Measurements from ENCODE around the gene SHISA4.
A peak's percentile ranks its signal among the peaks of the same experiment; 100 is the strongest.
"Not testable (repeated sequence)": the region's sequence is repeated elsewhere in the genome, so short reads cannot be mapped to it uniquely, and the experiment has no call there.

The SHISA4 gene

DNA sequence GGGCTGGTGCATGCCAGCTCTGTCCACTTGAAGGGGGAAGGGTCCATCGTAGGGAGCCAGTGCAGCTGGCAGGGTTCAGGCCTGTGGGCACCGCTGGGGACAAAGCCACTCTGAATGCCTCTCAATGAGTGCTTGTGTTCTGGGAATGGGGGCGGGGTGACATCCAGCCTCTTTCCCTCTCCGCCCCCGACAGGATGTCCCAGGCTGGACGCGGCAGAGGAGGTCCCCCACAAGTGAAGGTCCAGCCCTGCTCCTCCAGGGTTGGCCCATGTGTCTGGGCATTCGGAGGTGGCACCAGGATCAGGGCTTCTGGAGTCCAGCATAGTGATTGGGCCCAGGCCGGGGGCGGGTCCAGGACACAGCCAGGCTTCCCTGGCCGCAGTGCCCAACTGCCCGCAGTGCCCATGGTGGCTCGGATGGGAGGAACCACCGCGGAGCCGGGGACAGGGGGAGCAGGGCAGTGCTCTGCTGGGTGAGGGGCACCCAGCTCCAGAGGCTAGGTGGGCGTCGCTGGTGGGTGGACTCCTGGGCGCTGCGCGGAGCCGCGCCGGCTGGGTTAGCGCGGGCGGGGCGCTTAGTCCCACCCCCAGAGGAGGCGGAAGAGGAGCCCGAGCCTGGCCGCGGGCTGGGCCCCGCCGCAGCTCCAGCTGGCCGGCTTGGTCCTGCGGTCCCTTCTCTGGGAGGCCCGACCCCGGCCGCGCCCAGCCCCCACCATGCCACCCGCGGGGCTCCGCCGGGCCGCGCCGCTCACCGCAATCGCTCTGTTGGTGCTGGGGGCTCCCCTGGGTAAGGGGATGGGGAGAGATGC is at the start of gene SHISA4:
SHISA4 (plus strand) TSS at position 617 of the 808 bp plus-strand sequence; CDS start at position 714, 97 bp downstream.
- H3K4me3 ChIP-seq = peak within 1 kb of the TSS; percentile 82 to 85
- intact Hi-C loops (cut with DNase I; ENCODE audit: low total_unique reads) = loop anchor here (10.0 kb wide), 1 partner anchor 256 kb away; the partner anchor contains the start of gene ARL8A
- peaks cover 0 to 8% (median 0%) of the 10 kb centered on the region in 3 donors for H3K36me3 ChIP-seq
- H3K27me3 ChIP-seq = no peaks in the 10 kb centered on the region
- peak; percentile 88 to 95 for DNase-seq
- H3K9me3 ChIP-seq = no peaks in the 10 kb centered on the region
- peak within 1 kb of the TSS; percentile 80 to 95 for H3K27ac ChIP-seq
- H3K4me1 ChIP-seq = peaks cover 0 to 80% (median 58%) of the 10 kb centered on the region in 4 donors
- TF ChIP-seq, protein P1, sequence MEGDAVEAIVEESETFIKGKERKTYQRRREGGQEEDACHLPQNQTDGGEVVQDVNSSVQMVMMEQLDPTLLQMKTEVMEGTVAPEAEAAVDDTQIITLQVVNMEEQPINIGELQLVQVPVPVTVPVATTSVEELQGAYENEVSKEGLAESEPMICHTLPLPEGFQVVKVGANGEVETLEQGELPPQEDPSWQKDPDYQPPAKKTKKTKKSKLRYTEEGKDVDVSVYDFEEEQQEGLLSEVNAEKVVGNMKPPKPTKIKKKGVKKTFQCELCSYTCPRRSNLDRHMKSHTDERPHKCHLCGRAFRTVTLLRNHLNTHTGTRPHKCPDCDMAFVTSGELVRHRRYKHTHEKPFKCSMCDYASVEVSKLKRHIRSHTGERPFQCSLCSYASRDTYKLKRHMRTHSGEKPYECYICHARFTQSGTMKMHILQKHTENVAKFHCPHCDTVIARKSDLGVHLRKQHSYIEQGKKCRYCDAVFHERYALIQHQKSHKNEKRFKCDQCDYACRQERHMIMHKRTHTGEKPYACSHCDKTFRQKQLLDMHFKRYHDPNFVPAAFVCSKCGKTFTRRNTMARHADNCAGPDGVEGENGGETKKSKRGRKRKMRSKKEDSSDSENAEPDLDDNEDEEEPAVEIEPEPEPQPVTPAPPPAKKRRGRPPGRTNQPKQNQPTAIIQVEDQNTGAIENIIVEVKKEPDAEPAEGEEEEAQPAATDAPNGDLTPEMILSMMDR (IDR thresholded peaks at IDR 0.05) = no peak

DNA sequence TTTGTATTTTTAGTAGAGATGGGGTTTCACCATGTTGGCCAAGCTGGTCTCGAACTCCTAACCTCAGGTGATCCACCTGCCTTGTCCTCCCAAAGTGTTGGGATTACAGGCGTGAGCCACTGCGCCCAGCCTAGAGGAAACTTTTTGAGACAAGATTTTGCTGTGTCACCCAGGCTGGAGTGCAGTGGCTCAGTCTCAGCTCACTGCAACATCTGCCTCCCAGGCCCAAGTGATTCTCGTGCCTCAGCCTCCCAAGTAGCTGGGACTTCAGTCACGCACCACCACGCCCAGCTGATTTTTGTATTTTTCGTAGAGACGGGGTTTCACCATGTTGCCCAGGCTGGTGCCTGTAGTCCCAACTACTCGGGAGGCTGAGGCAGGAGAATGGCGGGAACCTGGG is 49.6 kb upstream of the SHISA4 start:
- DNase-seq; H3K4me3 ChIP-seq; intact Hi-C loops (cut with DNase I; ENCODE audit: low total_unique reads); H3K27me3 ChIP-seq; H3K9me3 ChIP-seq; H3K36me3 ChIP-seq; H3K27ac ChIP-seq: not testable (repeated sequence)
- H3K4me1 ChIP-seq = peaks cover 0 to 27% (median 5%) of the 10 kb centered on the region in 4 donors

- no peak overlapping the region for H3K27ac ChIP-seq
- H3K36me3 ChIP-seq = no peaks in the 10 kb centered on the region
- peaks cover 0 to 17% (median 2%) of the 10 kb centered on the region in 4 donors for H3K4me1 ChIP-seq
- H3K9me3 ChIP-seq = no peaks in the 10 kb centered on the region
- no peaks in the 10 kb centered on the region for H3K27me3 ChIP-seq
- no peak overlapping the region for H3K4me3 ChIP-seq
- no peak for DNase-seq
- TF ChIP-seq, protein P1 (IDR thresholded peaks at IDR 0.05) = no peak
- intact Hi-C loops (cut with DNase I; ENCODE audit: low total_unique reads) = no loop called here
Measured at GRCh38 chr1:201840055-201840454, 48.6 kb upstream of the SHISA4 start.

DNA sequence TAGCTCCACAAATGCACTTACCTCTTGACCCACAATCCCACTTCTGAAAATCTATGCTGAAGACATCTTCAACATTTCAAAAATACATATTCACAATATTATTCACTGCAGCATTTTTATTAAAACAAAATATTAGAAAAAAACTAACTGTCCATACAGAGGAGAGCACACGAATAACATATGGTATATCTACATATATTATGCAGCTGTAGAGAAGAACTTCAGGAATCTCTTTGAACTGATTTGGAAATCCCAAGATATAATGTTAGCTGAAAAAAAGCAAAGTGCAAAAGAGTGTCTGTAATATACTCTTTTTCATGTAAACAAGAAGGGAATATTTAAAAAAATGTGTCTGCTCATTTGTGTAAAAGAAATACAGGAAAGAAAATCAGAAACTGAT is 48.2 kb upstream of the SHISA4 start:
- intact Hi-C loops (cut with DNase I; ENCODE audit: low total_unique reads) = no loop called here
- Histone ChIP-seq H3K27me3 (no peaks in the 10 kb centered on the region), H3K9me3 (no peaks in the 10 kb centered on the region), H3K4me3 (no peak overlapping the region), H3K36me3 (no peaks in the 10 kb centered on the region), H3K4me1 (peaks cover 0 to 13% (median 0%) of the 10 kb centered on the region in 4 donors), H3K27ac (no peak overlapping the region)
- no peak for DNase-seq
- TF ChIP-seq, protein P1 (IDR thresholded peaks at IDR 0.05) = no peak

GRCh38 chr1:201841265-201841912 is 47.3 kb upstream of the SHISA4 start:
- Histone ChIP-seq H3K36me3 (no peaks in the 10 kb centered on the region), H3K27ac (no peak overlapping the region), H3K4me3 (no peak overlapping the region), H3K9me3 (no peaks in the 10 kb centered on the region), H3K4me1 (peaks cover 0 to 8% (median under 1%) of the 10 kb centered on the region in 4 donors), H3K27me3 (no peaks in the 10 kb centered on the region)
- intact Hi-C loops (cut with DNase I; ENCODE audit: low total_unique reads) = no loop called here
- DNase-seq = no peak
- TF ChIP-seq, protein P1 (IDR thresholded peaks at IDR 0.05) = no peak

DNA sequence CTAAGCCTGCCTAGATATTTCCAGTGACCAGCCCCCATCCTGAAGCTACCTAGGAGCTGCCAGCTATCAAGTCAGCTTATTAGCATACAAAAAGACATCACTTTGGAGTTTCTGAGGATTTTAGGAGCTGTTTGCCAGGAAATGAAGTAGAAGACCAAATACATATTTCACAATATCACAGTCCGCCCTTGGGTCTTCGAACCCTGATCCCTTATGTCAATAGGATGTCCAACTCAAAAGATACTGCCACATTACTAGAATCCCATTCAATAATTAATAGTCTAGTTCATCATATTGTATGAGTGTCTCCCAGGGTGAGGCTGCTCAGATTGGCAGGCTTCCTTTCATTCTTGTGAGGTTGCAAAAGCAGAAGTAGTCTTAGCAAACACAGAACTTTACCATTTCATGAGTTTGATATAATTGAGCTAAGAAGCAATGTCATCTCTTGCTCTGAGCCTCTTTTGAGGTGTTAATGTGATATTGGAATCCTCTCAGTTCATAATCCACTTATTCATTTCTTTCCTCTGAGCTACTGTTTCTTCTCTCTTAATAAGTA is 46.1 kb upstream of the SHISA4 start:
- DNase-seq = no peak
- Histone ChIP-seq H3K4me3 (no peak overlapping the region), H3K9me3 (no peaks in the 10 kb centered on the region), H3K4me1 (peaks cover 0 to 19% (median 11%) of the 10 kb centered on the region in 4 donors), H3K27me3 (no peaks in the 10 kb centered on the region), H3K27ac (no peak overlapping the region), H3K36me3 (no peaks in the 10 kb centered on the region)
- intact Hi-C loops (cut with DNase I; ENCODE audit: low total_unique reads) = no loop called here
- TF ChIP-seq, protein P1 (IDR thresholded peaks at IDR 0.05) = no peak
